GM13977 (cell line): ENCODE data around the gene TGM1.

Experiments used
- DNase-seq: peaks from one replicate; pipeline ENCODE4 v3.0.0; 2012; ENCODE audit warnings: low spot score
- CTCF ChIP-seq: IDR thresholded peaks from 2 replicates; pipeline ENCODE4 v1.5.1; 2012; ENCODE audit warnings: mild to moderate bottlenecking, control low read depth; ENCODE audit not compliant: insufficient read depth; ENCODE audit errors: extremely low read depth, missing control alignments
- in situ Hi-C: fragments of 300-500 bp; cut with MboI; formaldehyde crosslinking; loops from one replicate; pipeline ENCODE4 v1.12.0; 2022; ENCODE audit warnings: low sequenced_read_pairs, low pct_unique_long_range_greater_than_20kb, mixed read lengths, inconsistent platforms; ENCODE audit not compliant: unreplicated experiment

TGM1 gene

GRCh38 chr14:24299255-24300191 lies 36.5 kb upstream of the TGM1 start, which contains the start of the genes DHRS1 and NOP9:
Gene DHRS1 (minus strand): TSS chr14:24299780. CDS start chr14:24299106, 674 bp downstream.
Gene NOP9 (plus strand): TSS chr14:24299850. CDS start chr14:24299955, 105 bp downstream.
- in situ Hi-C loops, result loop anchor here (5.0 kb wide), 1 partner anchor 57 kb away; the partner anchor contains the start of gene TINF2
- TF ChIP-seq CTCF, result no peak
- DNase-seq, result peak; percentile 97

GRCh38 chr14:24298892-24299254 lies 35.9 kb upstream of the TGM1 start:
- DNase-seq, result no peak
- no peak for TF ChIP-seq CTCF
- in situ Hi-C loops, result loop anchor here (5.0 kb wide), 1 partner anchor 57 kb away; the partner anchor contains the start of gene TINF2

- TF ChIP-seq CTCF, result peak; percentile 42
- in situ Hi-C loops, result loop anchor here (5.0 kb wide), 1 partner anchor 55 kb away; the partner anchor contains the start of gene TINF2
- DNase-seq, result no peak
Measured at GRCh38 chr14:24297190-24297964, 34.4 kb upstream of the TGM1 start.

- TF ChIP-seq CTCF, result peak; percentile 81
- in situ Hi-C loops, result loop anchor here (5.0 kb wide), 1 partner anchor 54 kb away; the partner anchor contains the start of gene TINF2
- DNase-seq, result peak; percentile 86
Measured at GRCh38 chr14:24296341-24297157, 33.6 kb upstream of the TGM1 start.

GRCh38 chr14:24293525-24293924 lies 30.5 kb upstream of the TGM1 start:
- in situ Hi-C loops, result no loop called here
- no peak for DNase-seq
- TF ChIP-seq CTCF, result no peak
